K562 (cell line): Measurements from ENCODE around the gene MAPRE2. TPM values are rescaled to one million over a fixed set of nuclear protein-coding genes. Genes with fewer than 3 reads are reported as not detected.

Source experiments
- ARID1B ChIP-seq: fragments of 450-650 bp; IDR thresholded peaks from 2 replicates; pipeline ENCODE4 v1.6.1; 2016; ENCODE audit warnings: antibody characterized with exemption, mild to moderate bottlenecking, inconsistent platforms
- ARID4B ChIP-seq: sonication (generic); formaldehyde crosslinking; IDR thresholded peaks from 2 replicates; pipeline ENCODE4 v1.8.0; 2022; ENCODE audit warnings: mild to moderate bottlenecking, missing genetic modification reagents
- CBX1 ChIP-seq: sonication (generic); IDR thresholded peaks from 2 replicates; pipeline ENCODE4 v1.6.1; 2016; ENCODE audit warnings: antibody characterized with exemption, low read depth, mild to moderate bottlenecking
- CTBP1 ChIP-seq: fragments of 450-650 bp; IDR thresholded peaks from 2 replicates; pipeline ENCODE4 v1.6.1; 2016; ENCODE audit warnings: borderline replicate concordance
- DMBX1 ChIP-seq: fragments of 250-450 bp; sonication (Bioruptor Pico); IDR thresholded peaks from 2 replicates; pipeline ENCODE4 v1.8.0; 2022; ENCODE audit warnings: inconsistent platforms, mild to moderate bottlenecking, moderate library complexity, borderline replicate concordance
- ELF4 ChIP-seq: fragments of 450-650 bp; formaldehyde crosslinking; IDR thresholded peaks from 2 replicates; pipeline ENCODE4 v1.4.0; 2022; ENCODE audit warnings: missing genetic modification characterization
- ETV1 ChIP-seq: fragments of 450-650 bp; conservative IDR thresholded peaks from 2 replicates; pipeline ENCODE4 v1.6.1; 2016; ENCODE audit warnings: missing genetic modification characterization, control low read depth, low read depth, missing compliant biosample characterization
- HNRNPK ChIP-seq: fragments of 200-400 bp; formaldehyde crosslinking; IDR thresholded peaks from one replicate; pipeline ENCODE4 v1.6.1; 2018; ENCODE audit warnings: mild to moderate bottlenecking, low read depth, low read length; ENCODE audit not compliant: poor library complexity, severe bottlenecking
- KDM5B ChIP-seq: fragments of 200-600 bp; sonication (generic); IDR thresholded peaks from 2 replicates; pipeline ENCODE4 v1.6.1; 2012; ENCODE audit warnings: low read depth, mild to moderate bottlenecking, moderate library complexity, low read length, control low read depth, inconsistent platforms; ENCODE audit not compliant: insufficient replicate concordance
- MAFG ChIP-seq: fragments of 450-650 bp; conservative IDR thresholded peaks from 2 replicates; pipeline ENCODE4 v1.6.1; 2016; ENCODE audit warnings: missing genetic modification characterization, missing compliant biosample characterization
- MAX ChIP-seq: sonication (generic); formaldehyde crosslinking; IDR thresholded peaks from 2 replicates; pipeline ENCODE4 v1.9.0; 2022; ENCODE audit warnings: mild to moderate bottlenecking, missing genetic modification reagents
- PCBP2 ChIP-seq: fragments of 200-400 bp; formaldehyde crosslinking; IDR thresholded peaks from 2 replicates; pipeline ENCODE4 v1.6.1; 2018; ENCODE audit warnings: low read length, low read depth, mild to moderate bottlenecking, moderate library complexity; ENCODE audit not compliant: poor library complexity, severe bottlenecking
- PHF20 ChIP-seq: fragments of 450-650 bp; IDR thresholded peaks from 2 replicates; pipeline ENCODE4 v1.6.1; 2018; ENCODE audit not compliant: partially characterized antibody
- PHF21A ChIP-seq: fragments of 450-650 bp; IDR thresholded peaks from 2 replicates; pipeline ENCODE4 v1.6.1; 2017; ENCODE audit warnings: low read depth, borderline replicate concordance
- RB1 ChIP-seq: fragments of 450-650 bp; IDR thresholded peaks from 2 replicates; pipeline ENCODE4 v1.6.1; 2017; ENCODE audit warnings: low read depth, mild to moderate bottlenecking
- RBM14 ChIP-seq: fragments of 200-400 bp; formaldehyde crosslinking; IDR thresholded peaks from 2 replicates; pipeline ENCODE4 v1.6.1; 2018; ENCODE audit warnings: low read depth, mild to moderate bottlenecking, low read length, moderate library complexity, borderline replicate concordance; ENCODE audit not compliant: insufficient read depth
- SMAD3 ChIP-seq: fragments of 450-650 bp; formaldehyde crosslinking; conservative IDR thresholded peaks from 2 replicates; pipeline ENCODE4 v1.4.0; 2020; ENCODE audit warnings: mild to moderate bottlenecking
- SREBF2 ChIP-seq: sonication (generic); formaldehyde crosslinking; IDR thresholded peaks from 2 replicates; pipeline ENCODE4 v1.4.0; 2020; ENCODE audit warnings: mild to moderate bottlenecking, missing genetic modification reagents
- VEZF1 ChIP-seq: fragments of 200-800 bp; sonication (Bioruptor generic); IDR thresholded peaks from 2 replicates; pipeline ENCODE4 v1.6.1; 2017; ENCODE audit warnings: missing genetic modification characterization, missing compliant biosample characterization
- ZNF146 ChIP-seq: IDR thresholded peaks from one replicate; pipeline ENCODE4 v1.6.1; 2018; ENCODE audit warnings: missing compliant biosample characterization; ENCODE audit not compliant: unreplicated experiment
- ZNF41 ChIP-seq: fragments of 250-450 bp; sonication (Bioruptor Pico); conservative IDR thresholded peaks from 2 replicates; pipeline ENCODE4 v1.4.0; 2020; ENCODE audit warnings: mild to moderate bottlenecking
- ZNF780A ChIP-seq: fragments of 250-450 bp; sonication (Bioruptor Pico); IDR thresholded peaks from 2 replicates; pipeline ENCODE4 v1.5.0; 2021; ENCODE audit warnings: mild to moderate bottlenecking
- polyA plus RNA-seq, 8 experiments: library from polyadenylated mRNA; depleted of rRNA in 4 of 8; stranded (reverse) in 5 of 8; unstranded in 3 of 8; fragments of >200 nt; fragmentation: Nextera tagmentation in 2 of 8; fragmentation: Illumina TruSeq in 1 of 8; extraction: Ambion mirVana in 2 of 8; extraction: Trizol in 1 of 8; gene quantifications; 2 replicates each; pipeline versions ENCODE4 v1.2.1 to v1.2.3, GENCODE V29; 2011 to 2014; ENCODE audit warnings: inconsistent platforms in 1 of 8, missing spikeins in 1 of 8
- total RNA-seq, 7 experiments: library from RNA; depleted of rRNA in 6 of 7; stranded (reverse); fragments of >200 nt in 6 of 7; fragmentation: Illumina TruSeq in 2 of 7; extraction: Trizol in 2 of 7; gene quantifications; 2 replicates each; pipeline versions ENCODE4 v1.2.1 to v1.2.3, GENCODE V29; 2011 to 2021; ENCODE audit warnings: low replicate concordance in 1 of 7

The MAPRE2 gene
- total and polyA plus RNA-seq, 9 of the 15 experiments (the other 6 are each of a cell fraction or from before 2014, with no cell fraction given), result 32.3 to 70.7 (median 40.7) TPM

DNA sequence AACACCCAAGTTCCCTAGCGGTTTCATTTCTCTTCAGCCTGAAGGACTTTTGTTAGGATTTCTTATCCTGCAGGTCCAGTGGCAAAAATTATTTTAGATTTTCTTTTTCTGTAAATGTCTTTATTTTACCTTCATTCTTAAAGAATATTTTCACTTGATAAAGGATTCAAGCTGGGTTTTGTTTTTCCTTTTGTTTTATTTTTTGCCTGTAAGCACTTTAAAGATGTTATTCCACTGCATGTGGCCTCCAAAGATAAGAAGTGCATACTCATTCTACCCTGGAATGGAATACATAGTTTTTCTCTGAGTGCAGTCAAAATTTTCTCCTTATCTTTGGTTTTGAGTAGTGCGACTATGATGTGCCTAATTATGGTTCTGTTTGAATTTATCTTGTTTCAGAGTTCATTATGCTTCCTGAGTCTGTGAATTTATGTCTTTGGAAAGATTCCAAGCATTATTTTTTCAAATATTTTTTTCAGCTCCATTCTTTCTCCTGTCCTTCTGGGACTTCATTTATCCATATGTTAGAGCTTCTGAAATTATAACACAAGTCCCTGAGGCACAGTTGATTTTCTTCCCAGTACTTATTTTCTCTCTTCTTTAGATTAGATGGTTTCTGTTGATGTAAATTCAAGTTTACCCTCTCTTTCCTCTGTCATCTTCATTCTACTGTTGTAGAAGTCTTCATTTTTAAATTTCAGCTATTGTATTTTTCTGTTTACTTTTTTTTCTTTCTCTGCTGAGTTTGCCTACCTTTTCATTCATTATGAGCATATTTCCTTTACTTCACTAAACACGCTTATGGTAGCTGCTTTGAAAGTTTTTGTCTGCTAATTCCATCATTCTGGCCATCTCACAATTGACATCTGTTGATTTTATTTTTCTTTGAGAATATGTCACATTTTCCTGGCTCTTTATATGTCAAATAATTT is 69.6 kb downstream of the MAPRE2 start (continued):
- TF ChIP-seq ARID4B (CRISPR knock-in tag), result no peak
- TF ChIP-seq KDM5B, result no peak
- peak; percentile 27; the same call in 1 of the 2 replicates for TF ChIP-seq DMBX1 (CRISPR knock-in tag)
- no peak for TF ChIP-seq ZNF146 (CRISPR knock-in tag)
- TF ChIP-seq ETV1 (tag), result peak; percentile 96
- TF ChIP-seq MAFG, result peak; percentile 98
- no peak for TF ChIP-seq PCBP2
- no peak for TF ChIP-seq ZNF41 (CRISPR knock-in tag)
- TF ChIP-seq ARID1B, result peak; percentile 99
- TF ChIP-seq MAX (CRISPR knock-in tag), result no peak
- peak; percentile 54; the same call in 1 of the 2 replicates for TF ChIP-seq ELF4 (CRISPR knock-in tag)
- TF ChIP-seq HNRNPK, result no peak
- no peak for TF ChIP-seq CBX1
- TF ChIP-seq RBM14, result no peak
- peak; percentile 37; the same call in 1 of the 2 replicates for TF ChIP-seq CTBP1
- TF ChIP-seq SREBF2 (CRISPR knock-in tag), result no peak
- TF ChIP-seq PHF20, result no peak
- no peak for TF ChIP-seq ZNF780A
- TF ChIP-seq SMAD3, result no peak
- TF ChIP-seq RB1, result no peak
- peak; percentile 48 for TF ChIP-seq VEZF1 (CRISPR knock-in tag)
- no peak for TF ChIP-seq PHF21A
